Muscle of arm (tissue), 12 donors: Measurements from ENCODE around the gene NOP9. TPM values are rescaled to one million over a fixed set of nuclear protein-coding genes. Genes with fewer than 3 reads are reported as not detected.

Experiments used
- DNase-seq: peaks from one replicate; pipeline ENCODE4 v3.0.0-alpha.2; 2013
- polyA plus RNA-seq, 12 donors: library from polyadenylated mRNA; unstranded; fragments of 120-200 nt; gene quantifications; one replicate each; pipeline ENCODE4 v1.2.1, GENCODE V29; 2013; ENCODE audit not compliant: insufficient read length in 12 of 12

The NOP9 gene
- polyA plus RNA-seq, 12 donors: 18.0 to 23.6 (median 20.5) TPM; not detected in 1

DNA sequence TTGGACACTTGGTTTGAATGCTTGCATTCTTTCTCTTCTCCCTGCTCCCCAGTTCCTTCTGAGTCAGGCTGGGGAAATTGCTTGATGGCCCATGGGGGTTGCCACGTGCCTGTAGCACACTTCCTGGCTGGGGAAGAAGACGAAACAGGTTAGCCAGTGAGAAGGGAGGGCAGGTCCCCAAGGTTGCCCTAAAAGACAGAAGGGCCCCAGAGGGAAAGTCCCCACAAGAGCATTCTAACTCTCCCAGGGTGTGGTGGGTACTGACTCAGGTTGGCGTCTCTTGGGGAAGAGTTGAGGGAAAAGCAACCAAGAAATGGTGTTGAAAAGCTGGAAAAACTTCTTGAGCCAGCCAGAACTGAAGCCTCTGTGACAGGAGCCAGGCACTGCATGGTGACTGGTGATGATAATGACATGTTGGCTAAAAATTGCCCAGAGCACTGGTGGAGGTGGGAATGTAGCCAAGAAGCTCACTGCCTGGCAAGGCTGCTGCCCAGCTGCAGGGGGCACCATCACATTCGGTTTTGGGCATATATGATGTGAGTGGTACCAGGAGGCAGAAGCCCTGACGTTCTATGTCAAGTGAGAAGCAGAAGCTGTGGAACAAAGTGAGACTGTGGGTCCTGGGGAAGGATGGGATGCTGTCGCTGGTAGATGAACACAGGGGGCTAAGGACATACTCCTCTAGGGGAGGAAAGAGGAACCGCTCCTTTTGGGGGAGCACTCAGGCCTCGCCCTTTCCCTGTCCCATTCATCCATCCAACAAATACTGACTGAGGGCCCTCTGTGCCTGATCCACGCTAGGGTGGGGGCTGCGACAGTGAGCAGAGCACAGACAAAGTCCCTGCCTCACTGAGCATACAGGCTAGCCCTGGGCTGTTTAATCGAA is 20.1 kb upstream of the NOP9 start:
- no peak for DNase-seq

DNA sequence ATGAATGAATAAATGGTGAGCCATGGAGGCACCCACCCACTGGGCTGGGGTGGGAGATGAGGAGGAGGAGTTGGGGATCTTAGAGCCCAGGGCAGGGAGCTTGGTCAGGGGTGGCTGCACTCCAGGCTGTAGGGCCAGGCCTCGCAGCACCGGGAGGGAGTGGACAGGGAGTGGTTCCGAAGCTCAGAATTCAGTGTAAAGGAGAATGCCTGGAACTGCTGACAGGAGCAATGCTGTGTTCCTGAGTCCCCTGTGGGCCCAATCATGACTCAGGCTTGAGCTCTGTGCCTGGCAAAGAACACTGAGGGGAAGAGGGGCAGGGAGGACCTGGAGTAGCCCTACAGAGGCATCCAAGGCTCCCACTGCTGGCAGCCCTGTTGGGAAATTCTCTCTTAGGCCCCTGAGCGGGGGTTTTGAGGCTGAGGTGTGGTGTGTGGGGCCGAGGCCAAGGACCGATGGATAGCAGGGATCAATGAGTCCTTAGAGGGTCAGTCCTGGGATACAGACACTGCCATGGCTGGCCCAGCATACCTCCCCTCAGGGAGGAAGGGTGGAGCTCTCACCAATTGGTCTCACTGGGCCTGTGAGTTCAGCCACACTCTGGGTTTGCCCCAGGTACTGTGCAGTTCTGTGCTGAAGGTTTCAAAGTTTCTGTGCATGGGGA is 18.7 kb upstream of the NOP9 start:
- DNase-seq: no peak

DNA sequence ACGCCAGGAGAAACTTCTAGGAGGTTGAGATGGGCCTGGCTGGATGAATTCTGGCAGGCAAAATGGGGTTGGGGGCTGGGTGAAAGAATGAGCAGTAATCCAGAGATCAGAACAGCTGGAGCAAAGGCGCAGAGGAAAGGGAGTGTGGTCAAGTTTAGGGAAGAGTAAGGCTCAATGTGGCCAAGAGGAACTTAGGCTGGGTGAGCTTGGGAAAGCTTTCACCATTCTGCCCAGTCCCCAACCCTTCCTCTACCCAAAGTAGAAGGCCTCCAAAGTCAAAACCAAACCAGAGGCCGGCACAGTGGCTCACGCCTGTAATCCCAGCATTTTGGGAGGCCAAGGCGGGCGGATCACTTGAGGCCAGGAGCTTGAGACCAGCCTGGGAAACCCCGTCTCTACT is 18.0 kb upstream of the NOP9 start:
- no peak for DNase-seq

DNA sequence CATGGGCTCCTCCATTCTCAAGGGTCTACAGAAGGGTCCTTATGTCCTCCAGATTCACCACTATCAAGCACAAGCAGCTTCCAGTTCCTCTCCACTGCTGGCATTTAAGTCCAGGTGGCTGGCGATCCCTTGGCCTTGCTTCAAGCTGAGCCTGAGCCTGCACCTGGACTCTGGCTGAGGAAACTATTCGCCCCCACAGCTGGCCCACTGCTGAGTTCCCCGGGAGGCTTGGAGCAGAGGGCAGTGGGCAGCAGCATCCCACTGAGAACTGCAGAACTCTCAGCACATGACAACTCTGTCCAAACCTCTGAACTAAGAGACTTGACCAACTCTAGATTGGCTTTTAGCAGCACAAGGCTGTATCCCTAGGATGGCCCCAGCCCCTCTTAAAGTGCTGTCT is 16.9 kb upstream of the NOP9 start:
- no peak for DNase-seq

DNA sequence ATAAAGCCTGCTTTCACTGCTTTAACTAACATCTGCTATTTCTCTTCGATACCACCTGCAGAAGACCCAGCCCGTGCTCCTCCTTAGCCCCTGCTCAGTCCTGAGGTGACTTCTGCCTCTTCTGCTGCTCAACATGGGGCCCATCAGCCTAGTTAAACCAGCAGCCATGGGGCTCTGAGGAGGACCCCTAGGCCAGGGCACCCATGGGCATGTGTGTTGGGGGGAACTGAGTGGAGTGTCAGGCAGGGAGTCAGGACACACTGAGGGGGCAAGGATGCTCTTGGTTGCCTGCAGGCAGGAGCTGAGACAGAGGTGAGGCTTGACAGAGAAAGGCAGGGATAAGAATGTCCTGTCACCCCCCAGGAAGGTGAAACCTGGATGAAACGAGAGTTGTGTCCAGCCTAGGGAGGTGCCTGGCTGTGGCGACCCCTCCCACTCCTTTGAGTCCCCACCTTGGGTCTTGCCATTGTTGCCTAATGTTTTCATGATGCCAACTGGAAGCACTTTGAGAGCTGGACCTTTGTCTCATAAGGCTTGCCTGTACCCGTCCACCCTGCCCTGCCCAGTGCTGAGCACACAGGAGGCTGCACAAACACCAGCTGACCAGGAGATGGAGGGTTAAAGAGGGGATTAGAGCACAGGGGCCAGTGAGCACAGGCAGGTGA is 15.7 kb upstream of the NOP9 start:
- no peak for DNase-seq

DNA sequence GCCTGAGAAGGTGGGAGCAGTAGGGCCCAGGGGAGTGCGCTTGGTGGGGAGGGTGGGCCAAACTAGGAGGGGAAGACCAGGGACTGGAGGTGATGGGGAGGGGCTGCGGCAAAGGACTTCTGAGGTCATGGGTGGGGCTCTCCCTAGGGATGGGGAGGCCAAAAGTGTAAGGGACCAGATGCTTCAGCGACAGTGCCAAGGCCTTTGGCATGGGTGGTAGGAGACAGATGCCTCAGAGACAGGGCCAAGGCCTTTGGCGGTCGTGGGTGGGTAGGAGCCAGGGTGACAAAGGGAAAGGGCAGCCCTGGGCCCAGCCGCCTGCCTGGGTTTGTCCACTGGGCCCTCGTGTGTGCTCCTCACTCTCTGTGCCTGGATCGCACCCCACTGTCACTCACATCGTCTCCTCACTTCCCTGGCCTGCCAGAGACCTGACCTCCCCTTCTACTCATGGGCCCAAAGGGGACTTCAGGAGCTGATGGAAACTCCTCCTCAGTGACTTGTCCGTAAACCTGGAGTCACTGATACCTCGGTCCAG is 15.1 kb upstream of the NOP9 start:
- DNase-seq: no peak

DNA sequence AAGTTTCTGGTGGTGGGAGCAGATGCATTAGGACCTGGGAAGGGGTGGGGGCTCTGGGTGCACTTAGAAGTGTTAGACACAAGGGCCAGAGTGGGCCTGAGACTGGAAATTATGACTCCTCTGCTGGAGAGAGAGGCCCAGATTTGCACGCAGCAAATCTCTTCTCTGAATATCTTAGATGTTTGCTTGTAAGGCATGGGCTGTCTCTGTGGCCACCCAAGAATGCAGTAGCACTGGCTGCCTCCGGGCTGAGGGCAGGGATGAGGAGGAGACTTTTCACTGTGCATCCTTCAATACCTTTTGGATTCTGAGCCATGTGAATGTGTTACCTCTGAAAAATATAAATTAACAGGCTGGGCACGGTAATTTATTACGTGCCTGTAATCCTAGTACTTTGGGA is 14.3 kb upstream of the NOP9 start:
- no peak for DNase-seq

DNA sequence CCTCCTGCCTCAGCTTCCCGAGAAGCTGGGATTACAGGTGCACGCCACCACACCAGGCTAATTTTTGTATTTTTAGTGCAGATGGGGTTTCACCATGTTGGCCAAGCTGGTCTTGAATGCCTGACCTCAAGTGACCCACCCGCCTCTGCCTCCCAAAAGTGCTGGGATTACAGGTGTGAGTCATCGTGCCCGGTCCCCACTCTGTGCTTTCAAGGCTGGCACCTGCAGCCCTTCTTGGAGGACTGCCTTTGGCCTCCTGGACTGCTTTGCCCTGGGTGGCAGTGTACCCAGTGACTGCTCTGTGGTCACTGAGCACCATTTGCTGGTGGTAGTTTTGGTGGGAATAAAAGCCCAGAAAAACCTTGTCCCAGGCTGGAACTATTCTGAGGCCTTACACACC is 12.7 kb upstream of the NOP9 start:
- DNase-seq: no peak

DNA sequence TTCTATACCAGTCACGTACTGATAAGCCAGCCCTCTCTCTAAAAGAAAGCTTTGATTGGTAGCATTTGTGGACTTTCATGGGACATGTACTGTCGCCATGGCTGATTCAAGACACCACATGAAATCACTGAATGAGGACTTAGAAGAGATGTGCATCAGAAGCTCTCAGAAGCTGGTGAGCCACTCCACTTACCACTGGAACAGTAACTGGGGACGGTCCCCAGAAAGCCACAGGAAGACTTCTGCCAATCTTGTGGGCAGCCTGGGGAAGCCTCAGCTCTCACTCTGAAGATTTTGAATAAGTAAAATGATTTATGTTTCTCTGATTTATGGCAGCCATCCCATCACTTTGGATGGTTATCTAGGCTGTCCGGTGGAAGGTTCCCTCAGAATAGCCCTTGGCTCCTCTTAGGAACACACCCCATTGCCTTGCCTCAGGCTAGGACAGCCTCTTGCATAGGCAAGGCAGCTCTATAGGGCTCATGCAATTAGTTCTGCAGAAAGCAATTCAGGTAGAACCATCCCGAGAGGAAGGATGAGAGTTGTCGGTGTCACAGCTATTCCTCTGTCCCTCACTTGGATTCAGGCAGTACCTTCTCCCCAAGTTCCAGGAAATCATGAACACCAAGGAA is 9.9 kb upstream of the NOP9 start:
- DNase-seq: no peak

DNA sequence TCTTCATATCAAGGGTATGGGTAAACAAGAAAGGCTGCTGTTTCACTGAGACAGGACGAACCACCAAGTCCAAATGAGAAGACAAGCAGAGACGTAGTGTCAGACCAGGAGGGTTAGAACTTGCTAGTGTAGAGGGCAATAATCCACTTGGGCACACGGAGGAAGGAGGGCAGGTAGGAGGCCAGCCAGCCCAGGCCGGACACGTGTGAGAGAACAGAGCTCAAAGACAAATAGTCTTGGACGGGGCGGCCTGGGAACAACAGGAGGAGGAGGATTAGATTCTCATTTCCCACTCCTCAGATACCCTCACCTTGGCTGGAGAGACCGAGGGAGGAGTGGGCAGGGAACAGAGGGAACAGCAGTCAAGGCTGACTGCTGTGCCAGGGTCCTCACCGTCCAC is 8.9 kb upstream of the NOP9 start:
- DNase-seq: no peak

DNA sequence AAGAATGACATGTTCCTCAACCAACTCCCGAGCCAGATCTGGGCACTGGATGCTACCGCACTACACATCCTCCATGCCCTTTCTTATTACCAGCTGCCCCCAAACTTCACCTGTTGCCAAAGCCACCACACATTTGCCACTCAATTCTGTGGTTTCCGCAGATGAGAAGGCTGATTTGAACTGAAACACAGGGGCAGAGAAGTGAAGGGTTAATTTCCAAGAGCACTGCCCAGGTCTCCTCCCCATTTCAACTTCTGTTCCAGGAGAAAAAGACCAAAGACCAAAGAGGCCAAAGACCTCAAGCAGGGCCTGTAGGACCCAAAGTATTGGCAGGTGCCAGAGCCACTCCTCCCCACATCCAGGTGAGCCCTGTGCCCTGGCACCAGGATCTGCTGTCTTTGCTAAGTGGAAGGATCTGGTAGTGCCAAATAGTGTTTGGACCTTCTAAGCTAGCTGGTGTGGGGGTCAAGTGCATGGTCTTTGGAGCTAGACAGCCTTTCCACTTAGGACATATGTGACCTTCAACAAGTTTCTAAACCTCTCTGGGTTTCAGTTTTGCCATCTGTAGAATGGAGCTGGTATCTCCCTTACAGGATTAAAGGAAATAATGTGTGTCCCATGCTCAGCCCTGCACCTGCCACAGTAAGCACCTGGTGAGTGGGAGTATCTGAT is 8.1 kb upstream of the NOP9 start:
- no peak for DNase-seq

DNA sequence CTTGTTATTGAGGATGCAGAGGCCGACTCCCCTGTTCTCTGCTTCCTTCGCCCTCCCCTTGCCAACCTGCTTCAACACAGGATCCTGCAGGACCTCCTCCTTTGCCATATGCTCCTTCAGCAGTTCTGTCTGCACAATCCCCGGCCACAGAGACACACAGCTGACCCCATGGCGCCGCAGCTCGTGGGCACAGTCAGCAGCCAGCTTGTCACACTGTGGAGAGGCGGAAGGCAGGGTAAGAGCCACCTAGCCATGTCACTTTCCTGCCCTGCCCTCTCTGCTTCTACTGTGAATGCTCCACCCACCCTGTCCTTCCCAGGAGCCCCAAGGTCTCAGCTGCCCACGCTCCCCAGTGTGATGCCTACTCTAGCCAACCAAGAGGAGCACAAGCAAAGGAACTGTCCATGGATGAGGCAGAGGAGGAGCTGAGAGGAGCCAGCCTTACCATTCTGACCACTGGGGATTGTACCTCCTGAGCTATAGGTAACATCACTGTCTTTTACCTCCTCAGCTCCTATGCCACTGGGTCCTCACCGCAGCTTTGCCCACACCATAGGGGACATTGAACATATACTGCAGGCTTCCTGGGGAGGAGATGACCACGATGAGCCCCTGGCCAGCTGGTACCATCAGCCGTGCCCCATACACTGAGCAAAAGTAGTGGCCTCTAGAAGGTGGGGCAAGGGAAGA is 7.4 kb upstream of the NOP9 start:
- DNase-seq: no peak

DNA sequence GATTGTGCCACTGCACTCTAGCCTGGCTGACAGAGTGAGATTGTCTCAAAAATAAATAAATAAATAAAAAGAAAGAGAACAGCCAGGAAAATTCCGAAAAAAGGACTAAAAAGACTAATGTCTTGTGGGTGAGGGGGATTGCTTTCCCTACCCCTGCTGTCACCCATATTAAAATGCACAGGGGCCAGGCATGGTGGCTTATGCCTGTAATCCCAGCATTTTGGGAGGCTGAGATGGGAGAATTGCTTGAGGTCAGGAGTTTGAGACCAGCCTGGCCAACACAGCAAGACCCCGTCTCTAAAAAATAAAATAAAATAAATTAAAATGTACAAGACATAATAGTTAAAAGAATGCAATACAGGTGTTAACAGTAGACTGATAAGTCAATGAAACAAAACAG is 6.1 kb upstream of the NOP9 start:
- no peak for DNase-seq

DNA sequence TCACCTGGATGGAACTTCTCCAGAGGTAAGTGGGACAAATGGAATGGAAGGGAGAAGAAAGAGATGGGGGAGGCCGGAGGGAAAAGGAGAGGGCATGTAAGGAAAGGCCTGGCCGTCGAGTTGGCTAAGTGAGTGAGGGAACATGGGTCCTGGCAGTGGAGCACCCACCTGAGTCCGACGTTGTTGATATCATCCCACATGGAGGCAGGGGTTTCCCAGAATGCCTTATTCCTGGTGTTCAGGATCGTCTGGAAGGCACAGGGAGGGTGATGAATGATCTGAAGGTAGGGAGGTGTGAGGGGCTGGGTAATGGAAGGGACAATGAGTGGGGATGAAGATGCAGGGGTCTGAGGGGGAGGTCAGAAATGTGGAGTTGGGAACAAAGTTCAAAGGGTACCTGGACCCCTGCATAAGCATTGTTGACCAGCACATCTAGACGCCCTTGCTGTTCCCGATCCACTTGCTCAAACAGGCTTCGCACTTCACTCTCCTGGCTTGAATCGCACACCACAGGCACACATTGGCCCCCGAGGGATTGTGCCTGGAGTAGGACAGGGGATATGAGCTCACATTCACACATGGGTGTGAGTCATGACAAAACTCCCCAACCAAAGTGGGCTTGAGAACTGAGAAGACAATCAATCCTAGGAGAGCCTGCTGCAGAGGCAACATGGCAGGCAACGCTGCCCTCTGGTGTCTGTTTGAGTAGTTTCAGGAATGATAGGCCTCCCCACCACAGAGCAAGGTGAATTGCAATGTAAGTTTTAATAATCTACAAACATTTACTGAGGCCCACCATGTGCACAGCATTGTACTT is 3.1 kb upstream of the NOP9 start:
- DNase-seq: peak; percentile 64

DNA sequence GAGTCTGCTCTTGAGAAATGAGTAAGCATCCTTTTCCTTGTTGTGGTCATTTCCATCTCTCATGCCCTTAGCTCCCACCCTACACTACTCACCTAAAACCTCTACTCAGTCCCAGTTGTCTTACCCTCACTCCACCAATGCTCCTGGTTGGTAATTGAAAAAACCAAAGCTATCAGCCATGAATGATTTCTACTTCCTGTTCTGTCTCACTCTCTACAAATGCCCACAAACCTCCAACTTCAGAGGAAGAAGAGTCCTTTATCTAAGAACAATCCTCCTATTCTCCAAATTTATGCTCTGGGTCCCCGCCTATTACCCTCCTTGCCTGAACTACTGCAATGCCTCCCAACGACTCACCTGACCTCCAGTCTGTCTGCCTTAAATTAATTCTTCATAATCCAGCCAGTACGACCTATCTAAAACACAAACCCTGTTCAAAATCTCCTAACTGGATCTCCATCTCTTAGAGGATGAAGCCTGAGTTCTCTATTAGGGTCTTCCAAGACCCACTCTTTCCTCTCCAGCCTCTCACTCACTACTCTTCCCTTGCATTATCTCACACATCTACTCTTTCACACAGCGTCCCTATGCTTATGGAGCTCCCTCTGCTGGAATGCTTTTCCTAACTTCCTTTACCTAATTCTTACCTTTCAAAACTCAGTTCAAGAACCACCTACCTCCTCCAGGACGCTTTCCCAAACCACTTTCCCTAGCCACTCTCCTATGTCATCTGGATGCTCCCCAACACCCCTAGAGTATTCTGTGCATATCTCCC is 2.3 kb upstream of the NOP9 start:
- DNase-seq: no peak

DNA sequence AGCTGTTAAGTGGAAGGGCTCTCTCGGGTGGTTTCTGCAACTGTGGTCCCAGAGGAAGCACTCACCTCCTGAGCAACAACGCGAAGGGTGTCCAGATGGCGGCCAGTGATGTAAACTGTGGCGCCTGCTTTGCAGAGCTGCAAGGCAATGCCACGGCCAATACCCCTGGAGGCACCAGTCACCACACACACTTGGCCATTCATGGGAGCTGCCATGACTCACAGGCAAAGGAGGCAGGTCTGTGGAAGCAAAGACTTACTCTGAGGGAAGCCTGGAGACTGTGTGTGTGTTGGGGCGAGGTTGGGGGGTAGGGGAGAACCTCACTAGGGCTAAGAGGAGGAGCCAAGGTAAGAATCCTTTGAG is 777 bp upstream of the NOP9 start:
- no peak for DNase-seq

DNA sequence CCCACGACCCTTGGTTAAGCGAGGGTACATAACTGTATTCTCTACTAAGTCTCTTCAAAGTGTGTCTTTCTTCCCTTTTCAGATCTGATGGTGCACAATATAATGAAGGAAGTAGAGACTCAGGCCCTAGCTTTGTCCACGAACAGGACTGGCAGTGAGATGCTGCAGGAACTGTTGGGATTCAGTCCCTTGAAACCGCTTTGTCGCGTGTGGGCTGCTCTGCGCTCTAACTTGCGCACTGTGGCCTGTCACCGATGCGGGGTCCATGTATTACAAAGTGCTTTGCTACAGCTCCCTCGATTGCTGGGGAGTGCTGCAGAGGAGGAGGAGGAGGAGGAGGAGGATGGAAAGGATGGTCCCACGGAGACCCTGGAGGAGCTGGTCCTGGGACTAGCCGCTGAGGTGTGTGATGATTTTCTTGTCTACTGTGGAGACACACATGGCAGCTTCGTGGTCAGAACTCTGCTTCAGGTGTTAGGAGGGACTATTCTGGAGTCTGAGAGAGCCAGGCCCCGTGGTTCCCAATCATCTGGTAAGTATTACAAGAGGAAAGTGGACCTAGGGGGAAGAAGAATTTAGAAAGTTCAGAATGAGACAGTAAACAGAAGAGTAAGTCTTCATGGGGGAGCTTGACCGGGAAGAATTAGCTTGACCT is 803 bp downstream of the NOP9 start:
- no peak for DNase-seq

DNA sequence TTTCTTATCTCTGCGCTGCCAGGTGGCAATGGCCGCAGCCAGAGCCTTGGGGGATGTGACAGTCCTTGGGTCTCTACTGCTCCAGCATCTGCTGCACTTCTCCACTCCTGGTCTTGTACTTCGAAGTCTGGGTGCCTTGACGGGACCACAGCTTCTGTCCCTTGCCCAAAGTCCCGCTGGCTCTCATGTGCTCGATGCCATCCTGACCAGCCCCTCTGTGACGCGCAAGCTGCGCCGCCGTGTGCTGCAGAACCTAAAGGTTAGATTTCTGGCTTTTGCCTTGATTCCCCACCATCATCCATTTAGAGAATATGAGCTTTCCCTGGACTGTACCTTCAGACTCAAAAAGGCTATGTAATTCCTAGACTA is 4.4 kb downstream of the NOP9 start:
- no peak for DNase-seq

DNA sequence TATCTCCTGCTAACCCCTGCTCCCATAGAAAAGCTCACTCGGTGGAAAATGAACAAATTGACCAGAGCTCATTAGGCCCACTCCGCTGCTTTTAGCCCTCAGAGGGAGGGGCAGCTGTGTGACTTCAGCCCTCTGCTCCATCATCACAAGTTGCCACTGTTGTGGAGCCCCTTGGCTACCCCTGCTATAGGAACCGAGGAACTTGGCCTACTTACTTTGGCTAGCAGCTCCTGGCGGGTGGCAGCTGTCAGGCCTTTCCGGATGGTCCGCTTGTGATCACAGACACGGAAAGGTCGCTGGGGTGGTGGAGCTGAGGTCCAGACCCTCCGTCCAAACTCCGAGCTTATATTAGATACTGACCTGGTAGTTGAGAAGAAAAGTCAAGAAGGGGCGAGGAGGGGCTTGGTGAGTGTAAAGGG is 7.5 kb downstream of the NOP9 start:
- DNase-seq: no peak
